NCI-H1105 treated with DMSO at 0.1 percent for 48 hours (cell line): ENCODE data around the gene CGB3.
"Not testable (repeated sequence)": the region's sequence is repeated elsewhere in the genome, so short reads cannot be mapped to it uniquely, and the experiment has no call there.

ENCODE experiments used
- DNase-seq: peaks from one replicate; lab custom pipeline; 2025; lab: John Stamatoyannopoulos, UW

The CGB3 gene

GRCh38 chr19:49042666-49043065 lies 18.5 kb upstream of the CGB3 start:
- DNase-seq: not testable (repeated sequence)

GRCh38 chr19:49042177-49042576 lies 18.0 kb upstream of the CGB3 start:
- no peak for DNase-seq

GRCh38 chr19:49039736-49040135 lies 15.6 kb upstream of the CGB3 start:
- DNase-seq: not testable (repeated sequence)

GRCh38 chr19:49038557-49039276 lies 14.6 kb upstream of the CGB3 start:
- DNase-seq: not testable (repeated sequence)

- DNase-seq: not testable (repeated sequence)
These were observed 14.0 kb upstream of the CGB3 start for GRCh38 chr19:49038111-49038510.

DNA sequence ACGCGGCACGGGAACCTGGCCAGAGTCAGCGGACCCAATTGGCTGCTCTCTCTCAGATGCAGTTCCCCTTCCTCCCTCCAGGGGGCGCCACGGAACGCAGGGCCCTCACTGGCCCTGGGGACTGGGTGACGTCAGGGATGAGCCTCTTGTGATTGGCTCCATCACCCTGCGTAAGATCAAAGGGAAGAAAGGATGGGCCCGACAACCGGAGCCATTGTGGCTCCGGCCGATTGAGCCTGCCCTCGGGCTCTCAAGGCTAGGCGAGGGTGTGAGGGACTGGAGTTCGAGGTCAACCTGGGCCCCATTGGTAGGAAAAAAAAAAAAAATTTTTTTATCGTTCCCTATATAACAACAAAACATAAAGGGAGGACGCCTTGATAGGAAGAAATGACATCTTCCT lies 12.7 kb upstream of the CGB3 start, which contains the start of gene CGB1:
Gene CGB1, minus strand, starts transcription at position 81 of the 400 bp plus-strand sequence. CDS start 184 bp downstream, outside the sequence.
- DNase-seq: peak; percentile 7

- peak; percentile 55 for DNase-seq
These were observed 7.6 kb upstream of the CGB3 start, which contains the start of gene CGB2 for GRCh38 chr19:49031642-49032301. Gene CGB2 (plus strand): TSS chr19:49031890. CDS start chr19:49032096, 206 bp downstream.

DNA sequence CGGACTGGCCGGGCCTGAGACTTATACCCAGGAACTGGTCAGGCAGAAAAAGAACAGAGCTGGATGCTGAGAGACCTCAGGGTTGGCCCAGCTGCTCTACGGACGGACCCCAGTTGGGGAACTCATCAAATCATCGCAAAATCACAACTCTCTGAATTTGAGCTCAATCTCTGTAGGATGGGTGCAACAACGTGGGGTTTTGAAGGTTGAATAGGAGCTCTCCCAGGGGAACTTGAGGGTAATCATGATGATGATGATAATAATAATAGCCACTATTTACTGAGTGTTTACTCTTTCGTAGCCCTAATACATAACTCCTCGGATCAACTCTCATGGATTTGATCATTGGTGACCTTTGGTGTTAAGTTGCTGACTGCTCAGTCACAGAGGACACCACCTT lies 6.2 kb upstream of the CGB3 start:
- not testable (repeated sequence) for DNase-seq

- DNase-seq: not testable (repeated sequence)
These were observed 5.6 kb upstream of the CGB3 start for GRCh38 chr19:49029749-49030148.

DNA sequence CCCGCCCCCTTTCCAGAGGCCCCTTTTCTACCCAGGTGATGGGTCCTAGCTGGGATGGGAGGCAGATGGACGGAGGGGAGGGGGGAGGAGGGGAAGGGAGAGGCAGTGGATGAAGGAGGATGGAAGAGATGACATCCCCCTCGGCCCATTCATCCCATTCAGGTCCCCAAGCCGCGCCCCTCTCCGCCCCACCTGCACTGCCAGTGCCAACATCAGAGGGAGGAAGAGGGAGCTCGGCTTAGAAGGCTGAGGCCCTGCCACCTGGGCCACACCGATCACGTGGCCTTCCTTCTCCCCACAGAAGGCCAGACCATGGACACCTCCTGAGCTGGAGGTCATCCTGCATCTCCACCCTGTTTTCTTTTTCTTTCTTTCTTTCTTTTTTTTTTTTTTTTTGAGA lies 4.6 kb upstream of the CGB3 start:
- DNase-seq: not testable (repeated sequence)

- DNase-seq: not testable (repeated sequence)
These were observed 1.5 kb upstream of the CGB3 start for GRCh38 chr19:49025599-49025998.

DNA sequence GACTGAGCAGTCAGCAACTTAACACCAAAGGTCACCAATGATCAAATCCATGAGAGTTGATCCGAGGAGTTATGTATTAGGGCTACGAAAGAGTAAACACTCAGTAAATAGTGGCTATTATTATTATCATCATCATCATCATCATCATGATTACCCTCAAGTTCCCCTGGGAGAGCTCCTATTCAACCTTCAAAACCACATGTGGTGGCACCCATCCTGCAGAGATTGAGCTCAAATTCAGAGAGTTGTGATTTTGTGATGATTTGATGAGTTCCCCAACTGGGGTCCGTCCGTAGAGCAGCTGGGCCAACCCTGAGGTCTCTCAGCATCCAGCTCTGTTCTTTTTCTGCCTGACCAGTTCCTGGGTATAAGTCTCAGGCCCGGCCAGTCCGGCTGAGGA lies 955 bp upstream of the CGB3 start:
- not testable (repeated sequence) for DNase-seq

DNA sequence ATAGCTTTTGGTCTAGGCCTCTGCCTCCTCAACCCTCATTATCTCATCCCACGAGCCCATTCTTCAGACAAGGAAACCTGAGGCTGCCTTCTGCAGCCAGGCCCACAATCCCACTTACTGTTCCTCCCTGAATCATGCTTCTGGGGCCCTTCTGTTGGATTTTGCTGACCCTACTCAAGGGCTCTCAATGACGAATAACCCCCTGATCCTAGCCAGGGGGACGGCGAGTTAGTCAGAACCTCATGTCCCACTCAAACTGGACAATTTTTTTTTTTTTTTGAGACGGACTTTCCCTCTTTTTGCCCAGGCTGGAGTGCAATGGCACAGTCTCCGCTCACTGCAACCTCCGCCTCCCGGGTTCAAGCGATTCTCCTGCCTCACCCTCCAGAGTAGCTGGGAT lies 2.0 kb downstream of the CGB3 start:
- DNase-seq: no peak

DNA sequence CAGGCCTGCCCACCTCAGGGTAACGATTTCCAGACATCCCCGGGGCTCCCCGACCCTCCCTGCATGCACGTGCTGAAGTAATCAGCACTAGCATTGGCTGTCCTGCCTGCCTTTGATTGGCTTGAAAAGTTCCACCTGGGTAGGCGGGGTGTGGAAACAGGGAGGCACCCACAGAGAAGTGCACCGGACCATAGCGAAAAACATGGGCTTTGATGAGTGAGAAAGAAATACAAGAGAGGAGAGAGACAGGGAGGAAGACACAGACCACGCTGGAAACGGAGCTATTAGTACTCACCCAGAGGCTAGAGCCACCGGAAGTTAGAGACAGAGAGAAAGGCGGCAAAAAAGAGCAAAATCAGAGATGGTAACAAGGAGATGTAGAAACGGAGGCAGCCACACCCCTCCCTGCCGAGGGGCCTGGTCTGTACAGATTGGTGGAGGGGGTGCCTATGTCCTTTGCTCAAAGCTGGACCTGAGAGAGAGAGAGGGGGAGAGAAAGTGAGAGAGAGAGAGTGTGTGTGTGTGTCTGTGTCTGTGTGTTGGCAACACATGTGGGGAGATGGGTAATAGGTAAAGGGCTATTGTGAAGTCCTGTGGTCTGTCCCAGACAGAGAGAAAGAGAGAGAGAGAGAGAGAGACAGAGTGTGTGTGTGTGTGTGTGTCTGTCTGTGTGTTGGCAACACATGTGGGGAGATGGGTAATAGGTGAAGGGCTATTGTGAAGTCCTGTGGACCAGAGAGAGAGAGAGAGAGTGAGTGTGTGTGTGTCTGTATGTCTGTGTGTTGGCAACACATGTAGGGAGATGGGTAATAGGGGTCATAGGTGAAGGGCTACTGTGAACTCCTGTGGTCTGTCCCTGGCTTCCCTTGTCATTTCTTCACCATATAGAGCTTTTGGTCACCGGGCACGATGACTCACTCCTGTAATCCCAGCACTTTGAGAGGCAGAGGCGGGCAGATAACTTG lies 2.9 kb downstream of the CGB3 start:
- no peak for DNase-seq

DNA sequence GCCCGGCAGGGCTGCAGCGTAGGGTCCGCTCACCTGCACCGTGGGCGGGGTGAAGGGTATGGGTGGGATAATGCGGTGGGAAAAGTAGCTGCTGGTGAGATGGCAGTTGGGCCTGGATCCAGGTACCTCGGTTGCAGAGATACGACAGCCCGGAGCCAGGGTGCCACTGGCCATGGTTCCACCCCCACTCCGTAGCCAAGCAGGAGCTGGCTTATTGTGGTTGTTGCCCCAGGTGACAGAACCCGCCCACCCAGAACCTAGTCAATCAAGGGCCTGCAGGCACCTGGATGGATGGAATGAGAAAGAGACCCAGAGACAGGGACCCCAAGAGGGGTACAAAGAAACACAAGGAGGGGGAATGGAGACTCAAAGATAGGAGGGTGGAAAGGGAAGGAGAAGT lies 3.8 kb downstream of the CGB3 start:
- no peak for DNase-seq

GRCh38 chr19:49019242-49019932 lies 4.7 kb downstream of the CGB3 start:
- DNase-seq: peak; percentile 63

- DNase-seq: not testable (repeated sequence)
These were observed 5.5 kb downstream of the CGB3 start for GRCh38 chr19:49018388-49019241.

GRCh38 chr19:49017666-49018351 lies 6.3 kb downstream of the CGB3 start:
- DNase-seq: peak; percentile 51

DNA sequence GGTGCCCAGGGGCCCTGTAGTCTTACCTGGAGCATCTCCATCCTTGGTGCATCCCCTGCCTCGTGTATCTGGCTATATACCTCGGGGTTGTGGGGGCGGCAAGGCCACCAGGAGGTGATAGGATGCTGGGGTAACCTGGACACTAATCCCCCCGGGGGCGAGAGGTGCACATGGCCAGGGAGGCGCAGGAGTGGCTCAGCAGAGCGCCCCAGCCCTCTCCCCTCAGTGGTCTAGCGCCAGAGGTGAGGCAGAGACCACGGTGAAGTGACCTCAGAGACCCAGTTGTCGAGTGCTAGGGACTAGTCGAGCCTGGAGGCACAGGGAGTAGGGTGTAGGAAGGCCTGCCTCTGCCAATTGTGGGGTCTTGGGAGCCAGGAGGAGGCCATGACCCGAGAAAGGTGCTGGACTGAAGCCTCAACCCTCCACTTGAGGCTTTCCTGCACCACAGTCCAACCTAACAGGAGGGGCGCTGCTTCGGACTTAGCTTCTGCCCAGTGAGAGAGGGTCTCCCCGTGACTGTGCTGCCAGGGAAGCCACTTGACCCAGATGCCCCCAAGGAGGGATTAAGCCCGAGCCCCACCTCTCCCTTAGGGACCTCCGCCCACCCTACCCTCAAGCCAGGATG lies 7.0 kb downstream of the CGB3 start, which contains the start of gene LHB:
Gene LHB, minus strand, starts transcription at position 51 of the 625 bp plus-strand sequence. Its CDS starts 10 bp downstream, at position 41.
- no peak for DNase-seq
